GM12891 (cell line): Measurements from ENCODE around the gene SOCS6.

Experiments used
- DNase-seq: peaks from one replicate; pipeline ENCODE4 v3.0.0; 2011; ENCODE audit warnings: low spot score; ENCODE audit not compliant: insufficient read length
- FAIRE-seq: peaks from 2 replicates; lab custom pipeline; 2011; peaks lifted over from hg19 to GRCh38; lab: Jason Lieb, UNC
- PAX5 ChIP-seq: IDR thresholded peaks from 2 replicates; pipeline ENCODE4 v1.6.1; 2011; ENCODE audit warnings: low read length, moderate library complexity, mild to moderate bottlenecking; ENCODE audit not compliant: insufficient read depth, severe bottlenecking
- POLR2A ChIP-seq: IDR thresholded peaks from 2 replicates; pipeline ENCODE4 v1.6.1; 2011; ENCODE audit warnings: low read depth, low read length, control low read depth
- POLR2AphosphoS5 ChIP-seq: IDR thresholded peaks from 2 replicates; pipeline ENCODE4 v1.6.1; 2011; ENCODE audit warnings: low read depth, low read length, control low read depth
- POU2F2 ChIP-seq: IDR thresholded peaks from 2 replicates; pipeline ENCODE4 v1.6.1; 2011; ENCODE audit warnings: low read depth, mild to moderate bottlenecking, control low read depth, low read length, moderate library complexity
- SPI1 ChIP-seq: IDR thresholded peaks from 2 replicates; pipeline ENCODE4 v1.6.1; 2011; ENCODE audit warnings: low read depth, low read length, control low read depth
- TAF1 ChIP-seq: IDR thresholded peaks from 2 replicates; pipeline ENCODE4 v1.6.1; 2011; ENCODE audit warnings: low read depth, low read length, control low read depth

SOCS6 gene

DNA sequence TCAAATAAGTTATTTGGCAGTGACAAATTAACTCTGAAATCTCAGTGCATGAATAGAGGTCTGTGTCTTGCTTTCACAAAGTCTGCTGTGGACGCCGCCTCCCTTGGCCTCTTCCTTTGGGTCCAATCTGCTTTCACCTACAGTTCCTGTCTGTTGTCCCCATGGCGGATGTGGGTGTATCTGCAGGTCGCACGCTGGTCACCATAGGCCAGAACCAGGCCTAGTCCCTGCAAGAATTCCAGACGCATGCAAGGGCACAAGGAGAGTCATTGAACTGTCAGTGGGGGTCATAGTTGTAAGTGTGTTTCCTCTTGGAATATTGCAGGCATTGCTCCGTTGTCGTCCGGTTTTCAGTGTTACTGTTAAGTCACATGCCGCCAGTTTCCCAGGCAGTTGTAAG, 7.4 kb downstream of the SOCS6 start:
- no peak for FAIRE-seq

GRCh38 chr18:70296781-70297180, 7.9 kb downstream of the SOCS6 start:
- FAIRE-seq (no peak), DNase-seq (no peak)
- TF ChIP-seq POLR2AphosphoS5 (no peak), POU2F2 (no peak), SPI1 (no peak), POLR2A (no peak), PAX5 (no peak), TAF1 (no peak)

More for the DNA sequence above, 7.4 kb downstream of the SOCS6 start:
- DNase-seq = no peak
- no peak for TF ChIP-seq TAF1
- no peak for TF ChIP-seq POU2F2
- TF ChIP-seq PAX5 = no peak
- TF ChIP-seq POLR2AphosphoS5 = no peak
- no peak for TF ChIP-seq SPI1
- no peak for TF ChIP-seq POLR2A

DNA sequence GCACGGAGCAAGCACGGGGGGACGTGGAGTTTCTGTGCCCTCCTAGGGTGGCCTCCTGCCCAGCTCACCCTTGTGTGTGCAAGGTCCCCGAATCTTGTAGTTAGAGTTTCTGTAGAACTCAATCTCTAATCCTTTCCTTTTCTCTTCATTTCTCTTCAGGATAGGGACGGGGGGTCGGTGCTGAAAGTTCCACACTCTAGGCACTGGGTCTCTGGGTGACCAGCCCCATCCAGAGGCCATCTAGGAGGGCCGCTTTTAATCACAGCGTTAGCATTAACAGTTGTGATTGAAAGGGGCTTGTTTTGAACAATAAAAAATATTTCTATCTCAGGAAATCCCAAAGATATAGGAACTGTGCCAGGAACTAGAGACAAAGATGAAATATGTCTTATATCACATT, 10.5 kb downstream of the SOCS6 start:
- FAIRE-seq (no peak), DNase-seq (no peak)
- TF ChIP-seq PAX5 (no peak), SPI1 (no peak), TAF1 (no peak), POU2F2 (no peak), POLR2A (no peak), POLR2AphosphoS5 (no peak)

GRCh38 chr18:70301667-70302066, 12.8 kb downstream of the SOCS6 start:
- DNase-seq (no peak), FAIRE-seq (no peak)
- TF ChIP-seq POLR2AphosphoS5 (no peak), POU2F2 (no peak), POLR2A (no peak), TAF1 (no peak), SPI1 (no peak), PAX5 (no peak)

GRCh38 chr18:70308555-70309294, 19.9 kb downstream of the SOCS6 start:
- no peak for FAIRE-seq
- DNase-seq = no peak
- TF ChIP-seq TAF1 (no peak), POU2F2 (no peak), SPI1 (no peak), PAX5 (no peak), POLR2A (no peak), POLR2AphosphoS5 (no peak)

- DNase-seq (no peak), FAIRE-seq (no peak)
- TF ChIP-seq TAF1 (no peak), PAX5 (no peak)
Measured at GRCh38 chr18:70310560-70311320, 21.9 kb downstream of the SOCS6 start.

DNA sequence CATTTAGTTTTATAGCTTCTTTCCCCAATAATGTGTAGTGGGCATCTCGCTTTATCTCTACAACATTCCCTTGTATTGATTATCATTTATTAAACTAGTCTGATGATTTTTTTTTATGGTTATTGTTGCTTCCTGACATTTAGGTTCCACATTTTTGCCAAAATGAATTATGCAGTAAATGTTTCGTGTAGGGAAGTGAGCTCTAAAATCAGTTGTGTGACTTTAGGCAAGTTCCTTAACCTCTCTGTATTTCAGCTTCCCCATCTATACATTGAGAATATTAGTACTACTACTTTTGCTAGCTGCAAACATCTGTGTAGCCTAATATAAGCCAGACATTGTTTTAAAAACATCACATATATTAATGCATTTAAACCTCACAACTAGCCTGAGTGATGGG, 22.9 kb downstream of the SOCS6 start:
- FAIRE-seq = peak; percentile 9
- TF ChIP-seq POU2F2 (no peak), TAF1 (no peak), POLR2AphosphoS5 (no peak), SPI1 (no peak), PAX5 (no peak), POLR2A (no peak)
- no peak for DNase-seq

DNA sequence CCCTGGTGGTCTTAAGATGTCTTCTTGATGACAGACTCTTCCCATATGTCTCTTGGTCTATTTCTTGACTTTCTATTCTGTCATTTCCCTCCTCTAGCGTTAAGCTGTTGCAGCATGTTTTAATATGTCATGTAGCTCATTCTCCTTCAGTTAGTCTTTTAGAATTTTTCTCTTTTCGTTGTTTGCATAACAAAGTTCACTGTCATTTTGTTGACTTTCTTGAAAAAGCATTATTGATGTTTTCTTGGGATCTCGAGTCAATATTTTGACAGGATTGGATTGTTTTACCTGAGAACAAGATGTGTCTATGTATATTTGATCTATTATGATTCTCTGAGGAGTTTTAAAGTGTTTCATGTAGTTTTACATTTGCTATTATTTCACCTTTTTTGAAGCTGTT, 24.8 kb downstream of the SOCS6 start:
- TF ChIP-seq PAX5 = no peak
- TF ChIP-seq POLR2A = no peak
- no peak for TF ChIP-seq POU2F2
- no peak for TF ChIP-seq POLR2AphosphoS5
- no peak for TF ChIP-seq TAF1
- TF ChIP-seq SPI1 = no peak
- FAIRE-seq = no peak
- no peak for DNase-seq

- TF ChIP-seq PAX5 (no peak), POU2F2 (no peak), SPI1 (no peak), POLR2AphosphoS5 (no peak), TAF1 (no peak), POLR2A (no peak)
- FAIRE-seq = no peak
- no peak for DNase-seq
Measured at GRCh38 chr18:70314151-70314782, 25.4 kb downstream of the SOCS6 start.

- no peak for DNase-seq
- FAIRE-seq = no peak
- TF ChIP-seq POLR2A (no peak), POU2F2 (no peak), PAX5 (no peak), TAF1 (no peak), SPI1 (no peak), POLR2AphosphoS5 (no peak)
Measured at GRCh38 chr18:70319187-70319586, 30.3 kb downstream of the SOCS6 start.
